Esophagus muscularis mucosa (tissue), 4 donors: ENCODE data around the gene CLIC4.
"Not testable (repeated sequence)": the region's sequence is repeated elsewhere in the genome, so short reads cannot be mapped to it uniquely, and the experiment has no call there.

Experiments used
- EP300 ChIP-seq: sonication (generic); formaldehyde crosslinking; IDR thresholded peaks from one replicate; pipeline ENCODE4 v1.6.1; 2017; ENCODE audit warnings: antibody characterized with exemption
- POLR2A ChIP-seq: fragments of 450-650 bp; IDR thresholded peaks from one replicate; pipeline ENCODE4 v1.6.1; 2017; ENCODE audit warnings: antibody characterized with exemption, moderate library complexity, mild to moderate bottlenecking, low read depth
- TF ChIP-seq, protein P1 (sequence below), 3 experiments: fragments of 200-600 bp in 2 of 3; fragments of 450-650 bp in 1 of 3; sonication (generic) in 2 of 3; IDR thresholded peaks; one replicate each; pipeline ENCODE4 v1.5.1; 2017 to 2019; ENCODE audit warnings: antibody characterized with exemption in 3 of 3, mild to moderate bottlenecking in 2 of 3, moderate library complexity in 1 of 3

GRCh38 chr1:24811494-24811893 lies 66.2 kb downstream of the CLIC4 start:
- TF ChIP-seq, protein P1, sequence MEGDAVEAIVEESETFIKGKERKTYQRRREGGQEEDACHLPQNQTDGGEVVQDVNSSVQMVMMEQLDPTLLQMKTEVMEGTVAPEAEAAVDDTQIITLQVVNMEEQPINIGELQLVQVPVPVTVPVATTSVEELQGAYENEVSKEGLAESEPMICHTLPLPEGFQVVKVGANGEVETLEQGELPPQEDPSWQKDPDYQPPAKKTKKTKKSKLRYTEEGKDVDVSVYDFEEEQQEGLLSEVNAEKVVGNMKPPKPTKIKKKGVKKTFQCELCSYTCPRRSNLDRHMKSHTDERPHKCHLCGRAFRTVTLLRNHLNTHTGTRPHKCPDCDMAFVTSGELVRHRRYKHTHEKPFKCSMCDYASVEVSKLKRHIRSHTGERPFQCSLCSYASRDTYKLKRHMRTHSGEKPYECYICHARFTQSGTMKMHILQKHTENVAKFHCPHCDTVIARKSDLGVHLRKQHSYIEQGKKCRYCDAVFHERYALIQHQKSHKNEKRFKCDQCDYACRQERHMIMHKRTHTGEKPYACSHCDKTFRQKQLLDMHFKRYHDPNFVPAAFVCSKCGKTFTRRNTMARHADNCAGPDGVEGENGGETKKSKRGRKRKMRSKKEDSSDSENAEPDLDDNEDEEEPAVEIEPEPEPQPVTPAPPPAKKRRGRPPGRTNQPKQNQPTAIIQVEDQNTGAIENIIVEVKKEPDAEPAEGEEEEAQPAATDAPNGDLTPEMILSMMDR (IDR thresholded peaks at IDR 0.05): not testable (repeated sequence)
- not testable (repeated sequence) for TF ChIP-seq POLR2A, EP300
